Measurements from ENCODE around the gene ZBTB3.
"Not testable (repeated sequence)": the region's sequence is repeated elsewhere in the genome, so short reads cannot be mapped to it uniquely, and the experiment has no call there.

ZBTB3 gene

GRCh38 chr11:62753736-62754603, at the start of gene ZBTB3:
ZBTB3 (minus strand) TSS chr11:62754160; CDS start chr11:62753664, 496 bp downstream.
- DNase-seq = peak; percentile 97 to 100

- DNase-seq = no peak
Observed at GRCh38 chr11:62801071-62801470, 47.1 kb upstream of the ZBTB3 start.

GRCh38 chr11:62799486-62799885, 45.5 kb upstream of the ZBTB3 start:
- no peak for DNase-seq

GRCh38 chr11:62796281-62796680, 42.3 kb upstream of the ZBTB3 start:
- no peak for DNase-seq

GRCh38 chr11:62794201-62794775, 40.3 kb upstream of the ZBTB3 start:
- no peak for DNase-seq

- no peak for DNase-seq
Observed at GRCh38 chr11:62792202-62792575, 38.2 kb upstream of the ZBTB3 start.

- DNase-seq = peak; percentile 28 to 74
Observed at GRCh38 chr11:62791501-62792201, 37.7 kb upstream of the ZBTB3 start, which contains the start of gene TMEM223. TMEM223 (minus strand) TSS chr11:62792006; CDS start chr11:62791994, 12 bp downstream.

- DNase-seq = no peak
Observed at GRCh38 chr11:62789576-62789975, 35.6 kb upstream of the ZBTB3 start.

- DNase-seq = no peak
Observed at GRCh38 chr11:62788991-62789390, 35.0 kb upstream of the ZBTB3 start.

GRCh38 chr11:62787005-62787759, 33.2 kb upstream of the ZBTB3 start, which contains the start of gene TMEM179B:
TMEM179B (plus strand) TSS chr11:62787402; CDS start chr11:62787432, 30 bp downstream.
- DNase-seq = peak; percentile 81 to 94

- DNase-seq = peak; percentile 58
Observed at GRCh38 chr11:62786318-62787004, 32.5 kb upstream of the ZBTB3 start.

GRCh38 chr11:62782753-62783152, 28.8 kb upstream of the ZBTB3 start:
- no peak for DNase-seq

- no peak for DNase-seq
Observed at GRCh38 chr11:62778441-62778840, 24.5 kb upstream of the ZBTB3 start.

GRCh38 chr11:62777389-62777788, 23.4 kb upstream of the ZBTB3 start:
- no peak for DNase-seq

- no peak for DNase-seq
Observed at GRCh38 chr11:62775646-62776045, 21.7 kb upstream of the ZBTB3 start.

- no peak for DNase-seq
Observed at GRCh38 chr11:62774407-62774806, 20.4 kb upstream of the ZBTB3 start.

- peak; percentile 98 for DNase-seq
Observed at GRCh38 chr11:62771144-62772021, 17.4 kb upstream of the ZBTB3 start, which contains the start of gene TAF6L. TAF6L (plus strand) TSS chr11:62771396; CDS start chr11:62775784, 4,388 bp downstream.

- no peak for DNase-seq
Observed at GRCh38 chr11:62770778-62771143, 16.8 kb upstream of the ZBTB3 start.

GRCh38 chr11:62760867-62761227, 6.9 kb upstream of the ZBTB3 start:
- not testable (repeated sequence) for DNase-seq

- no peak for DNase-seq
Observed at GRCh38 chr11:62757846-62758788, 4.2 kb upstream of the ZBTB3 start.
